T-helper 2 cell (primary cell): ENCODE results near the gene DCUN1D2.
"Not testable (repeated sequence)": the region's sequence is repeated elsewhere in the genome, so short reads cannot be mapped to it uniquely, and the experiment has no call there.

Experiments used
- DNase-seq, 5 experiments: peaks; one replicate each; pipeline versions ENCODE4 v3.0.0 to v3.0.0-alpha.2; 2012 to 2022

DCUN1D2 gene

DNA sequence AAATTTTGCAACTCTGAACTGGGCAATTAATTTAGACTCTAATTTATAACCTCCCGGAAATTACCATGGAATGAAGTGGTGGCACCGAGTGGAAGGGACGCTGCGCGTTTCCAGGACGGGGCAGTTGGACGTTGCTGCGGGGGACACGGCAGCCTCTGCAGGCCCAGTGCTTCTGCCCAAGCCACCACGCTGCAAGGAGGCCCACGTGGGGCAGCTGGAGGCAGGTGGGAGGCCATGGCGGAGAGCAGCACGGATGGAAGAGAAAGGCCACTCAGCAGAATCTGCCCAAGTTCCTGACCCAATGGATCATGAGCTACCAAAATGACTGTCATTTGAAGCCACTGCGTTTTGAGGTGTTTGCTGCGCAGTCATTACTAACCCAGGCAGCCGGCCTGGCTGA, 26.0 kb downstream of the DCUN1D2 start:
- DNase-seq, result no peak

- no peak for DNase-seq
These were observed 29.3 kb downstream of the DCUN1D2 start for GRCh38 chr13:113461022-113461751.

DNA sequence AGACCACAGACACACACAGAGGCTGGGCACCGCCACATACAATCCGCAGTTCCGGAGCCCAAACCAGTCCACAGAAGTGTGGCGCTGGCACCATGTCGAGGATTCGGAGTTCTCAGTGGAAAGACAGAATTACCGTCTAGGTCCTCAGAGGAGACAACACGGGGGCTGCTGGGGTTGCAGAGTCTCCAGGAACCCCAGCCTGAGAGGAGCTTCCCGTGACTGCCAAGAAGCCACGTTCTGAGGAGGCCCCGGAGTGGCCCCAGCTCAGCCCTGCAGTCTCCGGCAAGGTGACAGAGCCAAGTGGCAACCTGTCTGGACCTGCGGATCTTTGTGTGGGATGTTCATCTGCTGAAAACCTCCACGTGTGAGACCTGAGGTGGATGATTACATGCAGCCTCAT, 29.9 kb downstream of the DCUN1D2 start:
- DNase-seq, result no peak

DNA sequence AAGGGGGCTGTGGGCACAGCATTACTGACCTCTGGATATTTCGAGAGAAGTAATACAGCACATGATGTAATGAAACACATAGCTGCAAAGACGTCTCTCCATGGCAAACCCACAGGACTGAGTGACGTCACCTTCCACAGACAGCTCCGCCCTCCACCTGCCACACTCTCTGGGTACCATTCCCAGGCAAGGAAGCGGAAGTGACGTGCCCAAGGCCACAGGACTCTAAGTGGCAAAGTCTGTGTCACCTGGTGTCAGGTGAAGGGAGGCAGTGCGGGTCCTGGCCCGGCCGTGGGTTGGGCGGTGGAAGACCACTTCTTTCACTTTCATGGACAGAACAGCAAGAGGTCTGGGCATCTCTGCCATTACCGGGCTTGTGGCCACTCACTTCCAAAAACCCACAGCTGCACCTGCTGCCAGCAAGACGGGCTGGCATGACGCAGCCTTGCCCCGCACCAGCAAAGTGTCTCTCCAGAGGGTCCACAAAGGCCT, 30.4 kb downstream of the DCUN1D2 start:
- no peak for DNase-seq

DNA sequence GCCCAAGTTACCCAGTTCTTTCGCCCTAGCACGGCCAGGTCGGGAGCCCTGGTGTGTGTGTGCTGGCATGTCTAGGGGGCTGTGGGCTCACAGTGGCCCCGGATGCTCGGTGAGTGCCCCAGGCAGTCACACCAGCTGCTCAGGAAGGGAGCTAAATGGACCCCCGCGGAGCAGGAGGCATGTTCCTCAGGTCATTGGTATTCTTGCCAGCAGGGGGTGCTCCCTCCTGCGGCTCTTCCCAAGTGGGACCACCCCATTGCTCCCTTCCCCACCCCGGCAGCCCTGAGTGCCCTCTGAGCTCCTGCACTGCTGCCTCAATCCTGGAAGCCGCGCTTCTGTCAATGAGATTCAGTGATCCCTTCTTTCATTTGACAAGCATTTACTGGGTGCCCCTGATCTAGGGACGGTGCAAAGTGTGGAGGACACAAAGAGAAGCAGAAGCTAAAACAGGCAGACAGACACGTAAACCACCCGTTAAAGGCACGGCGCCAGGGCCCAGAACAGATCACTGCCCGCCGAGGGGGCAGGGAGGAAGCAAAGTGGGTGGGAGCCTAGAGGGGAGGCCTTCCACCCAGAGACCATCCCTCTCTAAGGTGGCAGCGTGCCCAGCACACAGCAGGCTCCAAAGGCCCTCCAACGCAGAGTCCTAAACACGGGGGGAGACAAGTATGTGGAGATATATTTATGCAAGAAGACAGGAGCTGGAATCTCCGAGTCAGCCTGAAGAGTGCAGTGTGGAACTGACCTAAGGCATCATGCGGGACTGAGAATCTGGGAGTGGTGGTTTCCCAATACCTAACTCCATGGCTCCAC, 32.1 kb downstream of the DCUN1D2 start:
- DNase-seq, result no peak

- DNase-seq, result no peak
These were observed 33.0 kb downstream of the DCUN1D2 start for GRCh38 chr13:113457510-113457909.

- no peak for DNase-seq
These were observed 34.3 kb downstream of the DCUN1D2 start for GRCh38 chr13:113456116-113456702.

DNA sequence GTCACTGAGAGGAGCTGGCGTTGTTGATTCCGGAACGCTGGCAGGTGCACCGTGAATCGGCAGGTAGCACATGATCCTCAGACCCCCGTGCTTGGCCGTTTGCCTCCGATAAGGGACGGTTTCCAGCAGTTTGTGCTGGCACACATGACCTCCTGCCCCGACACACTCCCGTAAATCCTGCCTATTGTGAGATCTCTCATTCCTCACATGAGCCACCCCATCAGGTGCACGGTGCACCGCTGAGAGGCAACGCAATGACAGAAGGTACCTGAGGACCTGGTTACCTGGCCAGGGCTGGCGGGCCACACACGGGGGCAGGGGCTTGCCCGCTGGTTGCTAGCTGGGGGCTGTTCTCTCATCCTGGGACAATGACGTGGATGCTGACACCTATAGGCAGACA, 35.1 kb downstream of the DCUN1D2 start:
- DNase-seq, result no peak

GRCh38 chr13:113454936-113455335, 35.6 kb downstream of the DCUN1D2 start:
- DNase-seq, result no peak

GRCh38 chr13:113452942-113453901, 37.3 kb downstream of the DCUN1D2 start, which contains the start of gene ADPRHL1:
Gene ADPRHL1 (minus strand): TSS chr13:113453488. CDS start chr13:113453437, 51 bp downstream.
- no peak for DNase-seq

DNA sequence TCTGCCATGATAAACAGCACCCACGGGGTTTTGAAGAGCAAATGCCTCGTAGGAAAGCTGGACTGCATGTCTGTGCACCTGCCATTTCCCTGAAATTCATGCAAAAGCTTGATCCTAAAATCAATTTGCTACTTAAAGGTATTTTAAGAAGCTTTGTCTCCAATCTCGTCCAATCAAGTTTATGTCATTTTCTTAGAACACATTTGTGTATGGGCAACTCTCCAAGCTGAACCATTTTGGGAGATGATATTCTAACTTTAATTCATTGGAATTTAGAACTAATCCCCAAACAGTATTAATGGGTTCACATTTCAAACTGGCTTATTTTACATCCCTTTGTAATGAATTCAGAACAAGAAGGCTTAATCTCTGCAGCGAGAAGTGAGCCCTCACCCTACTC, 38.0 kb downstream of the DCUN1D2 start:
- DNase-seq, result no peak

- no peak for DNase-seq
These were observed 38.5 kb downstream of the DCUN1D2 start for GRCh38 chr13:113451951-113452421.

GRCh38 chr13:113450861-113451620, 39.5 kb downstream of the DCUN1D2 start:
- DNase-seq, result not testable (repeated sequence)

GRCh38 chr13:113450348-113450744, 40.2 kb downstream of the DCUN1D2 start:
- DNase-seq, result not testable (repeated sequence)

- DNase-seq, result no peak
These were observed 40.7 kb downstream of the DCUN1D2 start for GRCh38 chr13:113449693-113450347.

GRCh38 chr13:113448885-113449692, 41.4 kb downstream of the DCUN1D2 start:
- peak in 4 of 5 experiments; percentile 26 to 75 (median 52) for DNase-seq

DNA sequence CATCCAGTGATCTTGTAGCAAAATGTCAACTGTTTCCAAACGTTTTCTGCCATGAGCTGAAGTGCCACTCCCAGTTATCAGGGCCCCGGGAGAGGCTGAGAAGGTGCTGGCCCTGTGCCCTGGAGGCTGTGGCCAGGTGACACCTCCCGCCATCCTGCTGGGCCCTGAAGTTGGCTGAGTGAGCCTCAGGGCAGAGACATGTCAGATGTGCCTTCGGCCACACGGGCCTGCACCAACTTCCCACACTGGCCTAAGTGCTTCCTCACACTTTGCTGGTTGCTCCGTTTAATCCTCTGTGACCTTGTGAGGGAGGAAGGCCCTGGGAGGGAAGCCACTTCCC, 42.0 kb downstream of the DCUN1D2 start:
- no peak for DNase-seq

DNA sequence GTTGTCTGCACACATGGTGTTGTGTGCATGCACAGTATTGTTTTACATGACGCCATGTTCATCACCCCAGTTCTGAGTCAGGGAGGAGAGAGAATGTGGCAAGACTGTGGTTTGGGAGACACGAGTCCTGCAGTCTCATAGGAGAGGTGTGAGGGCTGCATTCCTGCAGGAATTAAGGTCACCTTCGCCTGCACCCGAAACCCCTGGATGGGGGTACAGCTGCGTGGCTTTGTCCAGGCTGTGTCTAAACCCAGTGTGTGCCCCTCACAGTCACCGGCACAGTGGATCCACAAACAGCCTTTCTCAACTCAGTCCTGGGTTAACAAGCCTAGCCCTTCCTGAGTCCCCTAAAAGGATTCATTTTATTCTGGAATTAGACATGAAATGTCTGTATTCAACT, 42.9 kb downstream of the DCUN1D2 start:
- no peak for DNase-seq

DNA sequence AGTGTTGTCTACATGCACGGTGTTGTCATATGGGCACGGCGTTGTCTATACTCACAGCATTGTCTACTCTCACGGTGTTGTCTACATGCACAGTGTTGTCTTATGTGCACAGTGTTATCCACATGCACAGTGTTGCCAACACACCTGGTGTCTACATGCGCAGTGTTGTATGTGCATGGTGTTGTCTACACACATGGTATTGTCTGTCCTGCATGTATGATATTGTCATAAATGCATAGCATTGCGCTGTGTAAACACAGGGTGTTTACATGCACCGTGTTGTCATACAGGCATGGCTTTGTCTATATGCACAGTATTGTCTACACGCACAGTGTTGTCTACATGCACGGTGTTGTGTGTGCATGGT, 44.0 kb downstream of the DCUN1D2 start:
- no peak for DNase-seq
